Pancreas (tissue), 10 donors: ENCODE results near the gene BANP. TPM values are rescaled to one million over a fixed set of nuclear protein-coding genes. Genes with fewer than 3 reads are reported as not detected.

ENCODE experiments used
- ATAC-seq, 4 donors: fragments of 200-7000 bp; cut with Tn5 transposase; one replicate each; pipeline versions ENCODE4 v1.8.0 to v1.9.1; 2020; ENCODE audit warnings: mild to moderate bottlenecking in 4 of 4, moderate library complexity in 4 of 4
- DNase-seq, 6 donors: peaks; one replicate each; pipeline ENCODE4 v3.0.0-alpha.2; 2020
- FAIRE-seq: peaks from 2 replicates; lab custom pipeline; 2012; peaks lifted over from hg19 to GRCh38; lab: Jason Lieb, UNC
- H3K27ac ChIP-seq, 4 donors: fragments of 200-600 bp; sonication (generic); 1 replicate in 3 of 4; 2 replicates in 1 of 4; pipeline versions ENCODE4 v1.5.0 to v1.8.0; 2020
- H3K27me3 ChIP-seq, 4 donors: fragments of 200-600 bp; one replicate each; pipeline ENCODE4 v1.8.0; 2021
- H3K36me3 ChIP-seq, 3 donors: fragments of 200-600 bp; sonication (generic) in 1 of 3; one replicate each; pipeline versions ENCODE4 v1.5.0 to v1.8.0; 2020 to 2021
- H3K4me1 ChIP-seq, 3 donors: fragments of 200-600 bp; one replicate each; pipeline ENCODE4 v1.8.0; 2021
- H3K4me3 ChIP-seq, 4 donors: fragments of 200-600 bp; sonication (generic) in 2 of 4; one replicate each; pipeline versions ENCODE4 v1.5.0 to v1.8.0; 2020 to 2021
- H3K9me3 ChIP-seq, 4 donors: fragments of 200-600 bp; one replicate each; pipeline ENCODE4 v1.8.0; 2021
- WGBS, 2 donors: extraction: QIAGEN DNeasy Blood & Tissue Kit; methylation state at CpG; one replicate each; pipeline ENCODE4 v1.1.7; 2013; 5-methylcytosine and 5-hydroxymethylcytosine counted together
- intact Hi-C, 3 donors: fragments of 100-400 bp; cut with DNase I; formaldehyde crosslinking; loops; one replicate each; pipeline versions ENCODE4 v1.11.1 to v1.14.2; 2022
- polyA plus RNA-seq, 2 donors: library from polyadenylated mRNA; stranded (reverse); fragments of 200-250 nt; gene quantifications; one replicate each; pipeline ENCODE4 v1.2.3, GENCODE V29; 2013
- total RNA-seq, 6 donors: library from RNA; stranded (reverse); fragmentation: NEBNext Ultra II Directional in 4 of 6; extraction: Animal tissue kit (Norgen Biotek cat#: 25700) in 4 of 6; gene quantifications; one replicate each; pipeline versions ENCODE4 v1.2.1 to v1.2.4, GENCODE V29; 2021 to 2023
- TF ChIP-seq, protein P1 (sequence below), 4 donors: fragments of 200-600 bp; sonication (generic) in 3 of 4; IDR thresholded peaks; one replicate each; pipeline versions ENCODE4 v1.5.0 to v1.8.0; 2021; ENCODE audit warnings: antibody characterized with exemption in 4 of 4
- donor health status: healthy with polysubstance abuse.
- donor health status: DM: no; HTN: no; CAD: no; lungs with moderate emphysema.
- donor health status: DM: no; HTN: no; CAD: no.
- donor health status: control.
- donor health status: control.
- donor health status: Bipolar disorder and iron deficiency.
- donor health status: DM: yes; HTN: yes; CAD: no.
- donor health status: DM: no; HTN: no; CAD: no.
- donor health status: DM: no; HTN: no; CAD: no.
- donor health status: DM: yes; HTN: yes; CAD: no.

BANP gene
- total and polyA plus RNA-seq, 8 donors, result 6.1 to 17.8 (median 13.4) TPM

DNA sequence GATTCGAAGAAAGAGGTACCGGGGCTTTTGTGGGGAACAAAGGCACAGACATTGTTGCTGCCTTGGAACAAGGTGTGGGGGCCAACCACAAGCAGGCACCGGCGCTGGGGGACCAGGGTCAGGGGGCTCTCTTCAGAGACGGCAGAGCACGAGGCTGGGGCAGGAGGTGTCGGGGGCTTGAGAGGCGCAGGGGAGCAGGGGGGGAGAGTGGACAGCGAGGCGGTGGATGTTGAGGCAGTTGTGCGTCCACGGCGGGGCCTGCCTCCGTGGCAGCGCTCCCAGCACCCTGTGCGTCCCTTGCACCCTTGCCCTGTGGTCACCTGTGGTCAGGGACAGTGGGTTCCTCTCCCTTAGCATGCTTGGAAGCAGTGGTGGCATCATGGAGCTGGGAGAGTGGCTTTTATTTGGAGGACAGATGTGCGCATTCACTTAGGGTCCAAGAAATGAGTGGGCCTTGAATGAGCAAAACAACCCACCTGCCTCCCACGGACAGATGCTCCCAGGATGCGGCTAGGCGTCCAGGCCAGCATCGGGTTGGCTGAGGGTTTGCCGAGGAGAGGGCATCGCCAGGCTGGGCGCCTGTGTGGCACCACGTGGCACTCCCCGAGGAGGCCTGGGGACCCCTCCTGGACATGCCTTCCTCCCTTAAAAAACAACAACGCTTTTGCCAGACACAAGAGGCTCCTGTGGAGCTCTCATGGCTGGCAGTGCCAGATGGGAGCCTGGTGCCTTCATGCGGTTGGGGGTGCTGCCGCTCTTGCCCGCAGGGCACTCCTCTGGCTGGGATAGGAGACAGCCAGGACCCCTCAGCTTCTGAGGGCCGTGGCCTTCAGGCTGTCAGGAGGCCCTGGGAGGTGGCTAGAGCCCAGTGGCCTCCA is 113.0 kb downstream of the BANP start:
- no peaks in the 10 kb centered on the region for H3K27me3 ChIP-seq
- TF ChIP-seq, protein P1, sequence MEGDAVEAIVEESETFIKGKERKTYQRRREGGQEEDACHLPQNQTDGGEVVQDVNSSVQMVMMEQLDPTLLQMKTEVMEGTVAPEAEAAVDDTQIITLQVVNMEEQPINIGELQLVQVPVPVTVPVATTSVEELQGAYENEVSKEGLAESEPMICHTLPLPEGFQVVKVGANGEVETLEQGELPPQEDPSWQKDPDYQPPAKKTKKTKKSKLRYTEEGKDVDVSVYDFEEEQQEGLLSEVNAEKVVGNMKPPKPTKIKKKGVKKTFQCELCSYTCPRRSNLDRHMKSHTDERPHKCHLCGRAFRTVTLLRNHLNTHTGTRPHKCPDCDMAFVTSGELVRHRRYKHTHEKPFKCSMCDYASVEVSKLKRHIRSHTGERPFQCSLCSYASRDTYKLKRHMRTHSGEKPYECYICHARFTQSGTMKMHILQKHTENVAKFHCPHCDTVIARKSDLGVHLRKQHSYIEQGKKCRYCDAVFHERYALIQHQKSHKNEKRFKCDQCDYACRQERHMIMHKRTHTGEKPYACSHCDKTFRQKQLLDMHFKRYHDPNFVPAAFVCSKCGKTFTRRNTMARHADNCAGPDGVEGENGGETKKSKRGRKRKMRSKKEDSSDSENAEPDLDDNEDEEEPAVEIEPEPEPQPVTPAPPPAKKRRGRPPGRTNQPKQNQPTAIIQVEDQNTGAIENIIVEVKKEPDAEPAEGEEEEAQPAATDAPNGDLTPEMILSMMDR (IDR thresholded peaks at IDR 0.05), result no peak
- 96 to 98% methylated on average over 30 to 31 of the region's 31 CpGs for WGBS, 2 donors
- no peak overlapping the region for H3K4me3 ChIP-seq
- ATAC-seq (no peak), FAIRE-seq (no peak), DNase-seq (peak in 1 of 6 donors; percentile 37)
- H3K27ac ChIP-seq, result no peak overlapping the region
- intact Hi-C loops, result no loop called here
- H3K9me3 ChIP-seq, result no peaks in the 10 kb centered on the region
- no peaks in the 10 kb centered on the region for H3K36me3 ChIP-seq
- no peaks in the 10 kb centered on the region for H3K4me1 ChIP-seq

DNA sequence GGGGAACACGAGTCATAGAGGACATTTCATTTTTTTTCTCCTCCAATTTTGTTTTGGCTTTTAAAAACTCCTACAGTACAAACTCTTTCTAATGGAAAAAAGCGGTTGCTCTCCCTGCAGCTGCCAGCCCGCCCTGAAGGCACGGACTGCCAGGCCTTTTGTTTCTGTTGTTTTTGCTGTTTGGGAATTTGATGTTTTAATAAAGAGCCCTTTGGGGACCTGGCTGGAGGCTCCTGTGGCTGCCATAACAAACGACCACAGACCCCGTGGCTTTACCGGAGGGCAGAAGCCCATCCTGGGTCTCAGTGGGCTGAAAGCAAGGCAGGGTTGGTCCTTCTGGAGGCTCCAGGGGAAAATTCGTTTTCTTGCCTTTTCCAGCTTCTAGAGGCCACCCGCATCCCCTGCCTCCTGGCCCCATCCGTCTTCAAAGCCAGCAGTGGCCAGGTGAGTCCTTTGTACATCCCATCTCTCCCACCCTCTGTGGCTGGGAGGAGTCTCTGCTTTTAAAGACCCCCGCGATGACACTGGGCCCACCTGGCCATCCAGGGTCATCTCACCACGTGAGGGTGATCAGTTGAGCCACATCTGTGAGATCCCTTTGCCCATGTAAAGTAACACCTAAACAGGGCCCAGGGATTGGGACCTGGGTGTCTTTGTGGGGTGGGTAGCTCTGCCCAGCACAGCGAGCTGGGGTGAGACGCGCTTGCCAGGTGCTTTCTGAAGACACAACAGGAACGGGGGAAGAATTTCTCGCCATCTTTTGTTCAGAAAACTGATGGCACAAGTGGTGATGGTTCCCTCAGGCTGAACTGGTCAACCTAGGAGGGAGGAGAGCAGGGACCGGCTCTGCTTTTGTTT is 113.9 kb downstream of the BANP start:
- intact Hi-C loops, result no loop called here
- TF ChIP-seq, protein P1 (IDR thresholded peaks at IDR 0.05), result no peak
- Histone ChIP-seq H3K27me3 (no peaks in the 10 kb centered on the region), H3K27ac (no peak overlapping the region), H3K9me3 (no peaks in the 10 kb centered on the region), H3K4me3 (no peak overlapping the region), H3K36me3 (no peaks in the 10 kb centered on the region), H3K4me1 (no peaks in the 10 kb centered on the region)
- DNase-seq (peak in 1 of 6 donors; percentile 20), FAIRE-seq (no peak), ATAC-seq (no peak)
- 94 to 96% methylated on average over 19 of the region's 19 CpGs for WGBS, 2 donors

DNA sequence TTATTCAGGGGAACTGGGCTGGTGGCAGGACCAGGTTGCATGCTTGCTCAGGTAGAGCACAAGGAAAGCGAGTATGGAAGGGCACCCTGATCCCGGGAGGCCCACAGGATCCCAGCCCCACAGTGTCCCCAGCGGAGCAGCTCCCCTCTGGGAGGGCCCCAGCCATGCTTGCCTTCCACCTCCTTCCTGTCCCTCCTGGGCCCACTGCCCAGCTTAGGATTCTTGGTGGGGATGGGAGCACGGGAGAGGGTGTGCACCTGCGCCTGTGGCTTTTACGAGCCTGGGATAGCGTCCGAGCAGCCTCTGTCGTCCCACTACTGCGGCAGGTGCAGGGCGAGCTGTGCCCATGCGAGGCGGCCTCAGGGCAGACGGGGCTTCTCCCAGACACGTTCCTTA is 114.5 kb downstream of the BANP start:
- H3K27me3 ChIP-seq, result no peaks in the 10 kb centered on the region
- TF ChIP-seq, protein P1 (IDR thresholded peaks at IDR 0.05), result no peak
- H3K9me3 ChIP-seq, result no peaks in the 10 kb centered on the region
- H3K27ac ChIP-seq, result no peak overlapping the region
- intact Hi-C loops, result no loop called here
- FAIRE-seq, result no peak
- H3K4me1 ChIP-seq, result no peaks in the 10 kb centered on the region
- WGBS, 2 donors, result 96 to 97% methylated on average over 15 of the region's 15 CpGs
- H3K4me3 ChIP-seq, result no peak overlapping the region
- peak in 2 of 6 donors; percentile 43 to 45 for DNase-seq
- no peaks in the 10 kb centered on the region for H3K36me3 ChIP-seq
- no peak for ATAC-seq

DNA sequence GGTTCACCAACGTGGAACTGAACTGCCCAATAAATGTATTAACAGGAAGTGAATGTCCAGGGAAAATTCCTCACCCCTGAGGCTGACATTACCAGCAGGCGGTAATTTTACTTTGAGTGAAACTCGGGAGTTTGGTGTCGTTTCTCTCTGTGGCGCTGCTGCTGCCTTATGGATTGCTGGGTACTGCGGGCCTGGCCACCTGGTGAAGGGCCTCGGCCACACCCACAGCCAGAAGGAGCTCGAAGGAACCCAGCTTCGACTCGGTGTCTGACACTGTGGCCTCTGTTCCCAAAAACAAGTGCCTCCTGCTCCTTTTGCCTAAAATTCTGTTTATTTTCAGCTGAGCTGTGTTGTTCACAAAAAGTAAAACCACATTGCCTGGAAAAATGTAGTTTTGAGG is 115.0 kb downstream of the BANP start:
- ATAC-seq (no peak), FAIRE-seq (no peak), DNase-seq (no peak)
- no peaks in the 10 kb centered on the region for H3K27me3 ChIP-seq
- no peaks in the 10 kb centered on the region for H3K4me1 ChIP-seq
- no peaks in the 10 kb centered on the region for H3K36me3 ChIP-seq
- WGBS, 2 donors, result 95% methylated on average over 10 of the region's 10 CpGs
- no peak overlapping the region for H3K27ac ChIP-seq
- no peak overlapping the region for H3K4me3 ChIP-seq
- intact Hi-C loops, result no loop called here
- H3K9me3 ChIP-seq, result no peaks in the 10 kb centered on the region
- TF ChIP-seq, protein P1 (IDR thresholded peaks at IDR 0.05), result no peak
